Measurements from ENCODE around the gene GPR87.

GPR87 gene

GRCh38 chr3:151282921-151283320 is 33.7 kb downstream of the GPR87 start:
- peak; percentile 78 for DNase-seq (ENCODE audit: low spot score)

GRCh38 chr3:151281671-151282324 is 34.8 kb downstream of the GPR87 start:
- DNase-seq (ENCODE audit: low spot score): no peak

GRCh38 chr3:151278230-151278629 is 38.4 kb downstream of the GPR87 start, which contains the start of gene P2RY14:
Gene P2RY14 (minus strand): TSS chr3:151278542. CDS start chr3:151214316, 64,226 bp downstream.
- DNase-seq (ENCODE audit: low spot score): peak; percentile 47

DNA sequence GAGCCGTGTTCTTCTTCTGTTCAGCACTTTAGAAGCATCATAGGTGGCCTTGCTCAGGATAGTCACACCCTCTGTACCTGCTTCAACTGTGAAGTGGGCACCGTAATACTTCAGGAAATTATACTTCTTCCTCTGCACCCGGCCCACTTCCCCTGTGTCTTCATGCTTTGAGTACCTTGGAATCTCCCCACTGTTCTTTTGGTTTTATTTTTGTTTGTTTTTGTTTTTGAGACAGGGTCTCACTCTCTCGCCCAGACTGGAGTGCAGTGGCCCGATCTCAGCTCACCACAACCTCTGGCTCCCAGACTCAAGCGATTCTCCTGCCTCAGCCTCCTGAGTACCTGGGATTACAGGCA is 40.0 kb downstream of the GPR87 start:
- no peak for DNase-seq (ENCODE audit: low spot score)

DNA sequence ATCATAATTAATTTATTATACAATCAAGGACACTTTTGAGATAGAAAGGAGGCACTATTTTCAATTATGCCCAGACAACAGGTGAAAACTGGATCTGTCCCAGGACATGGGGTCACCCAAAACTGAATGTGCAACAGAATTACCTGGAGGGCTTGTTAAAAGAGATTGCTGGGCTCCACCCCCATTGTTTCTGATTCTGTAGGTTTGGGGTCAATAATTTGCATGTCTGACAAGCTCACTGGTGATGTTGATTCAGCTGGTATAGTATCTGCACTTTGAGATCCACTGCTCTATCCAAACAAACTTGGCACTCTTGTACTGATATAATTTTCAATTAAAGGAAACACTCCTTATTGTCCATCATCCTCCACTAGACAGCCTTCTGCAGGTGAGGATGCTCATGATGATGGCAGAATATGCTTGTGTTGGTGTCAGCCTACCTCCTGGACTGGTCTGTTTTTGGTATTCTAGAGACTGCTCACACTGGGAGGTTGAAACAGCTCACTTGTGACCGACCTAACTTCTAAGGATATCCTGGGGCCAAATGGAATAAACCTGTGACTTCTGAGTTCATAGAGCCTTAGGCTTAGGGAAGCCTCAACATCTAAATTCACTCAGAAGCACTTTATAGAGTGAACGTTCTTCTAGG is 40.5 kb downstream of the GPR87 start:
- no peak for DNase-seq (ENCODE audit: low spot score)

DNA sequence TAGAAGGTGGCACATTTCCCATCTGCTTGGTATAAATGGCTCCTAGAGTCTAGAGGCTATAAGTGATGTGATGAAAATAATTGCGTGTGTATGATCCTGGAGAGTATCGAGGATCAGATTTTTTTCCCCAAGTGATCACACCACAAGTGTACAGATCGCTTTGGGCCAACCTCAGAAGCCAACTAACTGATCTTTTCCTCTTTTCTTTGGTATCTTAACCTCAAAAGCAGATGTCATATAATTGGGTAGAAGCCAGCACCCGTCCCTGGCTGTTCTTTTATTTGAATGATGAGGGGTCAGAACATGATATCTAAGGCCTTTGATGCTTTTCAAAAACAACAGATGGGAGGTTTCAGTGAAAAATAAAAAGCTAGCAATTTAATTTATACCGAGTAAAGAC is 41.5 kb downstream of the GPR87 start:
- DNase-seq (ENCODE audit: low spot score): no peak

DNA sequence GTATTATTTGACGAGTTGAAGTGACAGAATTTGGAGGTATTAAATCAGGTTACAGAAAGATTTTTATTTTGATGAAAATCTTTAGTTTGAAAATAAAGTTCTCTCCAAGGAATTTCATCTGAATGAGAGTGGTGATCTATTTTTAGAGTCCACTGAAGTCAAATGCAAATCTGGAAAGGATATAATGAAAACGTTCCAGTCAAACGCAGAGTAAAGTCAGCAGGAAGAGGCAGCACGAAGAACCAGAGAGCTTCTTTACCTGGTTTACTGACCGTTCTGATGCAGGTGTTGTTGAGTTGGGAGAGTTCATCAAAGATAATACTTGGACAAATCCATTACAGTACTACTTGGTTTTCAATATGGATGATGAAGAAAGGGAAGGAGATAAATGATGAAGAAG is 47.0 kb downstream of the GPR87 start:
- DNase-seq (ENCODE audit: low spot score): no peak

GRCh38 chr3:151268267-151269235 is 48.1 kb downstream of the GPR87 start:
- no peak for DNase-seq (ENCODE audit: low spot score)

DNA sequence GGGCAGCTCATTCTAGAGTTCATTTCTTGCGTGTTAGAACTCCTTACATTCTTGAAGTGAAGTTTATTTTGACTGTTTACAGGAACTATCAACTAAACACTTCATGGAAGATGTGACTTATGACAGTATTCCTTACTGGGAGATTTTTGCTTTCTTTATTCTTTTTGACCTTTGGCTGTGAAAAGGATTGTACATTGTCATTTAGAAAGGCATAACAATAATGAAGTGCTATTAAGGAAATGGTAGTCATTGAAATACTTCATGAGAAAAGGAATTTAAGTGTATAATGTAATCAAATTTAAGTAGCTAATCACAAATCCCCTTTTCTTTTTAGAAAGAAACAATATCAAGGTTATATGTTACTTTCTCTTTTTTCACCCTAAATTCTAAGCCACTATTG is 49.6 kb downstream of the GPR87 start:
- DNase-seq (ENCODE audit: low spot score): no peak

GRCh38 chr3:151265866-151266265 is 50.8 kb downstream of the GPR87 start:
- peak; percentile 37 for DNase-seq (ENCODE audit: low spot score)

DNA sequence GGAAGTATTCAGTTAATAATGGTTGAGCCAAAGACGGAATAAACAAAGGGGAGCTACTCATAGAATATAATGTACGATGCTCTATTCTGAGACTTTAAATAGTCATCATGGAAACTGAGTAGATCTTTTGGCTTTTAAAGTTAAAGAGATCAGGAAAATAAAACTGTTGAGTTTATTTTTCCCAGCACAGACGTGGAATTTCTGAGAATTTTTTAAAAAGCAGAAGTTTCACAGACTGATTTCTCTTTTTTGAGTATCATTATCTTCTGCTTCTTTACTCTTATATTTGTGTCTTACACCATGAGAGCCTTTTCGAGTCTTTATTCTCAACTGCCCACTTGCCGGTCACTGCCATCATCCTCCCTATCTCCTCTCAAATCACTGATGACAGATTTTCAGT is 51.5 kb downstream of the GPR87 start:
- DNase-seq (ENCODE audit: low spot score): no peak

DNA sequence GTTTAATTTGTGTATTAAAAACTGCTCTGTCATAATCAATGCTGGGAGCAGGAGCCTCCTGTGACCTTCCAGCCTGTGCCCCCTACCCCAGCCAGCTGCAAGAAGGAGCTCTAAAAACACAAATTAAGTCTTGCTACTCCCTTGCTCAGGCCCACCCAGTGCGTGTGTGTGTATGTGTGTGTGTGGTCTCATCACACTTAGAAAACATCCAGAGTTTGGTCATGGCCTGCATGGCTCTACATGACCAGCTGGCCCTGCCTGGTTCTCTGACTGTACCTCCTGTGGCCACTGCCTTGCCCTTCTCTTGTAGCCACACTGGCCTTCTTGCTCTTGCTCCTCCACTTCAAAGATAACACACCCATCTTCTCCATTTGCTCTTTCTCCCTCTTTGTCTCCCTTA is 52.0 kb downstream of the GPR87 start:
- DNase-seq (ENCODE audit: low spot score): no peak

- DNase-seq (ENCODE audit: low spot score): no peak
Observed at GRCh38 chr3:151262871-151263525, 53.6 kb downstream of the GPR87 start.

- DNase-seq (ENCODE audit: low spot score): no peak
Observed at GRCh38 chr3:151259664-151260063, 57.0 kb downstream of the GPR87 start.

GRCh38 chr3:151256749-151257148 is 59.9 kb downstream of the GPR87 start:
- DNase-seq (ENCODE audit: low spot score): no peak

GRCh38 chr3:151248772-151249337 is 67.8 kb downstream of the GPR87 start:
- no peak for DNase-seq (ENCODE audit: low spot score)
